Cardiac muscle cell (in vitro differentiated cells and primary cell): ENCODE measurements around the gene SGMS1. TPM values are rescaled to one million over a fixed set of nuclear protein-coding genes. Genes with fewer than 3 reads are reported as not detected.
"Not testable (repeated sequence)": the region's sequence is repeated elsewhere in the genome, so short reads cannot be mapped to it uniquely, and the experiment has no call there.

Source experiments
- DNase-seq, 2 donors: peaks; one replicate each; pipeline versions ENCODE4 v3.0.0 to v3.0.0-alpha.2; 2010 to 2017; ENCODE audit warnings: low read depth in 1 of 2, low spot score in 1 of 2
- H3K27ac ChIP-seq: fragments of 200-600 bp; sonication (generic); 2 replicates; pipeline ENCODE4 v1.5.1; 2016
- H3K27me3 ChIP-seq: fragments of 200-600 bp; sonication (generic); 2 replicates; pipeline ENCODE4 v1.6.0; 2016; ENCODE audit warnings: control low read depth
- H3K36me3 ChIP-seq: fragments of 200-600 bp; sonication (generic); 2 replicates; pipeline ENCODE4 v1.5.1; 2016; ENCODE audit warnings: control low read depth
- H3K4me1 ChIP-seq: fragments of 200-600 bp; sonication (generic); 2 replicates; pipeline ENCODE4 v1.8.1; 2017; ENCODE audit warnings: low read depth, mild to moderate bottlenecking, mixed run types
- H3K4me3 ChIP-seq: fragments of 200-600 bp; sonication (generic); 2 replicates; pipeline ENCODE4 v1.5.1; 2016; ENCODE audit warnings: mild to moderate bottlenecking
- H3K9me3 ChIP-seq: fragments of 200-600 bp; sonication (generic); 2 replicates; pipeline ENCODE4 v1.5.1; 2017; ENCODE audit warnings: low read depth, mild to moderate bottlenecking, control low read depth
- CTCF ChIP-seq: IDR thresholded peaks from 2 replicates; pipeline ENCODE4 v1.5.1; 2012; ENCODE audit warnings: low read depth, mild to moderate bottlenecking, low read length
- polyA plus RNA-seq: library from polyadenylated mRNA; unstranded; fragments of >200 nt; fragmentation: Nextera tagmentation; extraction: Ambion mirVana; gene quantifications from 2 replicates; pipeline ENCODE4 v1.2.1, GENCODE V29; 2016
- total RNA-seq: library from RNA; depleted of rRNA; stranded (reverse); fragments of >200 nt; gene quantifications from 2 replicates; pipeline ENCODE4 v1.2.3, GENCODE V29; 2016

Gene SGMS1
- total and polyA plus RNA-seq, 2 experiments from 2014 or later, result 12.1 to 41.6 TPM

- H3K4me1 ChIP-seq, result peaks cover 40% of the 10 kb centered on the region
Measured at GRCh38 chr10:50576245-50576815, 47.4 kb downstream of the SGMS1 start.

DNA sequence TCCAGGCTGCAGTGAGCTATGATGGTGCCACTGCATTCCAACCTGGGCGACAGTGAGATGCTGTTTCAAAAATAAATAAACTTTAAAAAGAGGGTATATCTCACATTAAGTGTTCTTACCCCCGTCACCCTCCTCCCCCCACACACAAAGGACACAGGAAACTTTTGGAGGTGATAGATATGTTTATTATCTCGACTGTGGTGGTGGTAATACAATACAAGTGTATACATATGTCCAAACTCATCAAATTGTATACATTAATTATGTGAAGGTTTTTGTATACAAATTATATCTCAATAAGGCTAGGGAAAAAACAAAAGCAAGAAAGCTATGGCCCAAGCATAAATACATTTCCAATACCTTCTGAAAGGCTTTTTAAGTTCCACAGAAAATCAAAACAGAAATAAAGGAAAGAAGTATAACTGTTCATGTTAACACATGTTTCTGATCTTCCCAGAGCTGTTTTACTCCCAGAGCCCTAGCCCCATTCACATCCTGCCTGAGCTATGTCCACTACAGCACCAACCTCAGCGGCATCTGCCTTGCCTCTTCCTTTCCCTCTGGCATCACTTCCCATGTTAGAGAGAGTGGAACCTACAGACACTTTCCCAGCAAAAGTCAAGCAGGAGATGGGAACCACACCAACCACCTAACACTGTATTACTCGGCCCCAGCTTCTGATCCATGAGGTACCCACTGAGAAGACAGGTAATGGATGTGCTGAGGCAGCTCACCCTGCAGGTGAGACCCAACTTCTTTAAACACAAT, 48.1 kb downstream of the SGMS1 start:
- DNase-seq, result no peak
- Histone ChIP-seq H3K4me3 (no peak overlapping the region), H3K27me3 (no peaks in the 10 kb centered on the region), H3K36me3 (no peaks in the 10 kb centered on the region), H3K27ac (no peak overlapping the region), H3K9me3 (no peaks in the 10 kb centered on the region), H3K4me1 (peaks cover 40% of the 10 kb centered on the region)
- TF ChIP-seq CTCF, result no peak

More at GRCh38 chr10:50576245-50576815, 47.4 kb downstream of the SGMS1 start:
- no peaks in the 10 kb centered on the region for H3K36me3 ChIP-seq
- H3K9me3 ChIP-seq, result no peaks in the 10 kb centered on the region
- no peaks in the 10 kb centered on the region for H3K27me3 ChIP-seq
- no peak for TF ChIP-seq CTCF
- H3K27ac ChIP-seq, result peak overlapping the region; percentile 93
- DNase-seq, result peak in 1 of 2 donors; percentile 27
- no peak overlapping the region for H3K4me3 ChIP-seq

GRCh38 chr10:50574931-50575330, 48.8 kb downstream of the SGMS1 start:
- TF ChIP-seq CTCF, result no peak
- Histone ChIP-seq H3K9me3 (no peaks in the 10 kb centered on the region), H3K4me1 (peaks cover 36% of the 10 kb centered on the region), H3K27ac (no peak overlapping the region), H3K27me3 (no peaks in the 10 kb centered on the region), H3K36me3 (no peaks in the 10 kb centered on the region), H3K4me3 (no peak overlapping the region)
- DNase-seq, result no peak

- DNase-seq, result no peak
- peak; percentile 22 for TF ChIP-seq CTCF
- no peaks in the 10 kb centered on the region for H3K9me3 ChIP-seq
- no peak overlapping the region for H3K4me3 ChIP-seq
- no peaks in the 10 kb centered on the region for H3K36me3 ChIP-seq
- peaks cover 31% of the 10 kb centered on the region for H3K4me1 ChIP-seq
- H3K27ac ChIP-seq, result no peak overlapping the region
- no peaks in the 10 kb centered on the region for H3K27me3 ChIP-seq
Measured at GRCh38 chr10:50574305-50574704, 49.5 kb downstream of the SGMS1 start.

DNA sequence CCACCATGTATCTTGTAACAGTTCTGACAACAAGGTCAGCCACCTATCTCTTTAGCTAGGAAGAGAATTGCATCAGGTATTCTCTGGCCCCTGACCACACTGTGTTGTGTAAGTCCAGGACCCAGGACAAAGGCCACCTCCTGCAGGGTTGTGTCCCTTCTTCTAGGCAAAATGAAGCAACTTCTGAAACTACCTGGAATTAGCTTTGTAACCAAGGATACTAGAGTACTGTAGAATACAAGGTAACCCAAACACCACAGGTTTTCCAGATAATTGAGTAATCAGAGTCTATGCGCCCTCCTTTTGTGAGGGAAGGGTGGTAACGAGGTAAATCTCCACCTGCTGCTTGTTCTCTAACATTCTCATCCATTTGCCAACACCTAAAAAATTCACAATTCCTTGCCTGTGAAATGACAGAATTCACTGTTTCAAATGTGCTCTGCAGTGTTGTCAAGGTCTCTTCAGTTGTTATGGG, 51.7 kb downstream of the SGMS1 start:
- H3K4me1 ChIP-seq, result peaks cover 11% of the 10 kb centered on the region
- no peak for TF ChIP-seq CTCF
- DNase-seq, result no peak
- H3K27ac ChIP-seq, result no peak overlapping the region
- no peak overlapping the region for H3K4me3 ChIP-seq
- H3K36me3 ChIP-seq, result no peaks in the 10 kb centered on the region
- no peaks in the 10 kb centered on the region for H3K27me3 ChIP-seq
- H3K9me3 ChIP-seq, result no peaks in the 10 kb centered on the region

DNA sequence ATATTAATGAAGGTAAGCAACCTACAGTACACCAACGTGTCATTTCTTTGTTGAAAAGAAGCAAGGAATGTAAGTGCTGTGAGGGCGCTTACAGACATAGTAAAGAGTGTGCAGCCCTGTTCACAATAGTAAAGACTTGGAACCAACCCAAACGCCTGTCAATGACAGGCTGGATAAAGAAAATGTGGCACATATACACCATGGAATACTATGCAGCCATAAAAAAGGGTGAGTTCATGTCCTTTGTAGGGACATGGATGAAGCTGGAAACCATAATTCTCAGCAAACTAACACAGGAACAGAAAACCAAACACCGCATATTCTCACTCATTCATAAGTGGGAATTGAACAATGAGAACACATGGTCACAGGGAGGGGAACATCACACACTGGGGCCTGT, 55.0 kb downstream of the SGMS1 start:
- H3K4me3 ChIP-seq, H3K27me3 ChIP-seq, H3K9me3 ChIP-seq, DNase-seq, H3K36me3 ChIP-seq, H3K4me1 ChIP-seq, H3K27ac ChIP-seq: not testable (repeated sequence)
